Measurements from ENCODE around the gene POC1B.

GRCh38 chr12:89552376-89552775, 26.5 kb upstream of the POC1B start:
- TF ChIP-seq CTCF (IDR thresholded peaks at IDR 0.05) (no peak), POLR2A (IDR thresholded peaks at IDR 0.05) (no peak)
